GM19372 (cell line): ENCODE measurements around the gene ITGB5.

Source experiments
- ATAC-seq: cut with Tn5 transposase; IDR thresholded peaks from one replicate; pipeline ENCODE4 v1.9.1; 2021; ENCODE audit warnings: mild to moderate bottlenecking, low read depth, moderate library complexity; ENCODE audit not compliant: unreplicated experiment

ITGB5 gene

GRCh38 chr3:124896824-124897526 is 9.8 kb upstream of the ITGB5 start:
- ATAC-seq, result no peak

GRCh38 chr3:124895756-124896155 is 8.6 kb upstream of the ITGB5 start:
- ATAC-seq, result no peak

- ATAC-seq, result no peak
Measured at GRCh38 chr3:124893526-124893925, 6.4 kb upstream of the ITGB5 start.

DNA sequence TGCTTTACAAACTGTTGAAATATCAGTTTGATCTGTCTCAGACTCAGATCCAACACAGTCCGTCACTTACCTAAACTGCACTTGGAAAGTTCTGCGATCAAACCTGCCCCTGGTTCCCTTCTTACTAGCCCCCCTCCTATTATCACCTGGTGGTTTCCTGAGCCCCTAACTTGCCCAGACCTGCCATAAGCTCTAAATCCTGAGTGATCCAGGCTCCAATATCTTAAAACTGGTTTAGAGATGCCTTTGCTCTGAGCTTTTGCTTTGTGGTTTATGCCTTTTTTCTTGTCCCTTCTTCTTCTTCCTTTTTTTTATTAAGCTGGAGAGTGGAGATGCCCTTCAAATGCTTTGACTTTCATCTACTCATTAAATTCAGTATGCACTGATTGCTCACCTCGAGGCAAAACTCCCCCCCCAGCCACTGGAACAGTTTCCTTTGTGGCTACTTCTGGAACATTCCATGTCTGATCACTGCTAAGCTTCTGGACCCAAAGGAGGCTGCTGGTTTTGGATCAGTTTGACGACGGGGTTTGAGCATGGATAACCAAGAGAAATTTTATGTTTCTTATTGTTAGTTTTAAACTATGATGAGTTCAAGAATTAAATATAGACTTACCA is 3.5 kb upstream of the ITGB5 start:
- ATAC-seq, result no peak

DNA sequence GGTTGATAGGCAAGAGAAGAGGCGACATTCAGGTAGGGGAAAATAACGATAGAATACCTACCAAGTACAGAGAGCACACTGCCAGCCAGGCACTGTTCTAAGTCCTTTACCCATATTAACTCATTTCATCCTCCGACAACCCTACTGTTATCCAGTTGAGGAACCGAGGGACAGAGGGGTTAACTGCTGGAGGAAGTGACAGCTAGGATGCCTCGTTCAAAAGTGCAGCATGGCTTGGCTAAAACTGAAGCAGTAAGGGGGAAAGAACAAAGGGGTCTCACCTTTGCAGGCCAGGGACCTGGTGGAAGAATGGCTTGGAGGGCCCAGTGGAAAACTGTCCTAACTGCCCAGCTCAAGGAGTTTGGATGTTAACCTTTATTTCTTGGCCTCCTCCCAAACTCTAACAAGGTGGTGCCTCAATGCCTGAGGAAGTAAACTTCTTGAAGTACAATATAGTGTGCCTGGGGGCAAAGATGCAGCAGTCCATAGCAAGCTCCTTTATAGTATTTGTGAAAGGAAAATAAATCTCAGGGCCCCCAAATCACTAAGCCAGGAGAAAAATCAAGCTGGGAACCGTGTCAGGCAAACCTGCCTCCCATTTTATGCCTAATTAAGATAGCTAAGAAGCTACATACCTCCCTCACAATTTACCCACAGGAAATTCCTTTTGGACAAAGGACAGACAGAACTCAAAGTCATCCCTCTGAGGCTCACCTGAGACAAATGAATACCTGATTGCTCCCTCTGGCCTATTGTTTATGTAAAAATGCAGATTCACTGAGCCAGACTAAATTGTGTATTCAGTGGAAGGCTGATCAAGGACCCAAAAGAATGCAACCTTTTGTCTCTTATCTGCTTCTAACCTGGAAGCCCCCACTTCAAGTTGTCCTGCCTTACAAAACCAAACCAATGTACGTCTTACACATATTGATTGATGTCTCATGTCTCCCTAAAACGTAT is 1.6 kb upstream of the ITGB5 start:
- no peak for ATAC-seq

GRCh38 chr3:124887932-124888298 is 750 bp upstream of the ITGB5 start:
- ATAC-seq, result no peak

- ATAC-seq, result peak; percentile 54
Measured at GRCh38 chr3:124886168-124887056, 753 bp downstream of the ITGB5 start.

DNA sequence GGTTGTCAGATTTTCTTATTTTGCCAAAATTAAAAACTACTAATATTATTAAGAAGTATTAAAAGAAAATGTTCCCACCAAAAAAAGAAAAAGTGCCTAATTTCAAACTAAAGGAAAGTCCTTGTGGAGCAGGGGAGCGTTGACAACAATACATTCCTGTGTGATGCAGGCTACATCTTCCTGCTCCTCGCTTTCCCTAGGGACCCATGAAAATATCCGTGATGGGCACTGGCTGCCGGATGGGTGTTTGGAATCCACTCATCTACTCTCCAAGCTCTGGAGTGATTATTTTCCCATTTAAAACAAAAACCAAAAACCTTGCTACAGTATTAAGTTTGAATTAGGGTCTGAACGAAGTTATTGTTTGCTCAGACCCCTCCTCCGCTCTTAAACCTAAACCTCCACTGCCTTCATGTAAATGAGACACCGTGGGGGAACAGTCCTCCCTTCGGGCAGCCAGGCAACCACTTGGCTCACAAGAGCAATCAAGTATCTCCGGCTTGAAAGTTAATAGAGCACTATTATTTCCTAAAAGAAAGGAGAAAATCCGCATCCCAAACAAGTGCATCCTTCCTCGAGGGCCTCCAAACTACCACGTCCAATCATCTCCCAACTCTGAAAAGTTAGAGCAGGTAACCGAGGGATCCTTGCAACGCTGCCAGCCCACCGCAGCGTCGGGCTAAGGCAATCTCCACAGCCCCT is 1.5 kb downstream of the ITGB5 start:
- no peak for ATAC-seq

DNA sequence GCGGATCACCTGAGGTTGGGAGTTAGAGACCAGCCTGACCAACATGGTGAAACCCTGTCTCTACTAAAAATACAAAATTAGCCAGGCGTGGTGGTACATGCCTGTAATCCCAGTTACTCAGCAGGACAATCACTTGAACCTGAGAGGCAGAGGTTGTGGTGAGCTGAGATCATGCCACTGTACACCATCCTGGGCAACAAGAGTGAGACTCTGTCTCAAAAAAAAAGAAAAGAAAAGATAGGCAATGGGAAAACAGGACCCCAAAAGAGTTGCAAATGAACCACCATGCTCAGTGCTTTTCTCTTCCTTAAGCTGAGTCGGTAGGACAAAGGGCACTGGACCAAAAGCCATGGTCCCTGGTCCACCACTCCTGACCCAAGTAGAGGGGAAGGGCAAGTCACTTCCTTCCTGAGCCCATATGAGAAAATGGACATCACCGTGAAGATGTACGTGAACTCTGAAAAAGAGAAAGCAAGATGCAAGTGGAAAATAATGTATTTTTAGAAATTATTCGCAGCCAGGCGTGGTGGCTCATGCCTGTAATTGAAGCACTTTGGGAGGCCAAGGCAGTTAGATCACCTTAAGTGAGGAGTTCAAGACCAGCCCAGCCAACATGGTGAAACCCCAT is 2.6 kb downstream of the ITGB5 start:
- ATAC-seq, result no peak

DNA sequence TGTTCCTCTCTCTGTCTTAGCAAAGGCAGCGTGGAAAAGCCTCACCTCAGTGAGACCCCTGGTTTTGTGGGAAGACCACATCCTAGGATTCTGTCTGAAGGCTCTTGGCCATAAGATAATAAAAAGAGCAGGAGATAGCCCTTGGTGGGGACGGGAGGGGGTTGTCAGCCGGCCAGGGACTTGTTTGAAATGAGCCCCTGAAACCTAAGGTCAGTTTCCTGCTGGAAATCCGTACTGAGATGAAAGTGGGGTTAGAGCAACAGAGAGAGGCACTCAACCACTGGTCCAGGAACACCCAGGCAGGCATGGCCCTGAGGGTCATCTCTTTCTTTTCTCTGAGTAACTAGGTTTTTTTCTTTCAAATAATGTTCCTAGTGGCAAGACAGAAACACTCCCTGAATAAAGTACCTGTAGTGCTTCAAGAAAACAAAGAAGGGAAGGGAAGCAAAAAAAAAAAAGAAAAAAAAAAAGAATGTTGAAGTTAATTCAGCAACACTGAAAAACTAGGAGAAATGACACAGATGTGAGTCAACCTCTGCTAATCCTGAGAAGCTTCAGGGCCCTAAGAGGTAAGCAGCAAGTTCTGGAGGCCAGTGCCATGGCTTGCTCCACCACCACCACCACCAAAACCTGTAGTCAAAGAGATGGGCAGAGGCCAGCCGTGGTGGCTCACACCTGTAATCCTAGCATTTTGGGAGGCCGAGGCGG is 3.2 kb downstream of the ITGB5 start:
- ATAC-seq, result no peak

DNA sequence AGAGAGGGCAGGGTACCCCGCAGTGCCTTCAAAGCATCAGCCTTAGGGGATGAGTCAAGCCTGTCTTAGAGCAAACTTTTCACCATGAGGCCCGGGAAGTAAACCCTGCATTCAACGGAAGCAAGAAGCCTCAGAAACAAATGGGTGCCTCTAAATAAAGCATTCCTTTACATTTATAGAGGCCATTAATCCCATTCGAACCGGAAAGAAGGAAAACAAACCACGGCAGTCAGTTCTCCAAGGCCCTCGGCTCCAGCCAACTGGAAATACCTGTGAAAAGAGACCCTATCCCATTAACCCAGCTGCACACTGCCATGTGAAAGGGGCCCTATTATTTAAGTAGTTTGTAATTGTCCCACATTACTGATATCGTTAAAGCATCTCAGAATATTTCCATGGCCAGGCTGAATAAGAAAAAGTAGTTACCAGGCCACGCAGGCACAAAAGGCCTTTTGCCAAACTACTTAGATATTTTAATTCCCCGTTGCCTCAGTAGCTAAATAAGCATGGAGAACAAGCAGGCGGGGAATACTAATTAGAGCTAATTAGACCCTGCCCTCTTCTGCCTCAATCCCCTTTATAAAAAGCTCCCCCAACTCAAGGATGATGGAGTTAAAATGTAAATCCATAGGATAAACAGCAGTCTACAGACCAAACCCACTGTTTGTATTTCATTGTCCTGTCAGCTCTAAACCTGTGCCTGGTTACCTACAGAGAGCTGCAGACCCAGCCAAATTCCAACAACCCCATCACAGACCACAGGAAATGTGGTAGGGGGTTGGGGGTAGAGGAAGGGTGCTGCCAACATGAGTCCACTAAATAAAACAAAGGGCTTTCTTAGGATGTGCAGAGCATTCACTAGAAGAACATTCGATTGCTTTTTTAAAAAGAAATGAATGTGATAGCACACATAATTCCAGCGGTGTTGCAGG is 4.1 kb downstream of the ITGB5 start:
- ATAC-seq, result no peak

GRCh38 chr3:124881976-124882697 is 5.0 kb downstream of the ITGB5 start:
- ATAC-seq, result no peak

- ATAC-seq, result no peak
Measured at GRCh38 chr3:124879337-124879680, 7.9 kb downstream of the ITGB5 start.

DNA sequence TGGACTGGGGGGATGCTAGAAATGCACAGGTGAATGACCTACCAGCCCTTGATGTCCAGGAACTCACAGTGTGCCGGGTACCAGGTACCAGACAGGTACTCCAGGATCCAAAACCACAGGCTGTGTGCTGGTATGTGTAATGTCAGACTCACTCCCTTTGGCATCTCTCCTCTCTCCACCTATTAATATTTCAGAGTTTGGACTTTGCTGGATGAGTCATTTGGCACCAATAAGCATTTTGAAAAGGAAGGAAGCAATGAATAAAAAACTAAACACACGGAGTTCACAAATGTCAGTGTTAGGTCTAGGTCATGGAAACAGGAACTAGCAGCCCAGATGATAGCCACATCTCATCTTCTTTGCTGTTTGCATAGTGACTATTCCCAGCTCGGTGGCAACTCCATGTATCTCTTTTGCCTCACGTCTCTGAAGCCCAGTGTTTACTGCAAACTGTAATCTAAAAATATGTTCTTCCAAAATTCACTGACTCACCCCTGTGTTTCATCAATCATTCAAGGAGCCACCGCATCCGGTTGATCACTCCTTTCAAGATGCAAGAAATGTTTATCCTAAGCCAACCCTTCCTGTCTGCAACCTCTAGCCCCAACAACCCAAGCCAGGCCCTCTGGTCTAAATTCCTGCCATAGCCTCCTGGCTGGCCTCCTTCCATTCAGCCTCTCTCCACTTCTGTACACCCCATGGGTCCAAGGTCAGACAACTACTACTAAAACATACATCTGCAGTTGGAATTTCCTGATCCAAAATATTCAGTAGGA is 8.4 kb downstream of the ITGB5 start:
- no peak for ATAC-seq

DNA sequence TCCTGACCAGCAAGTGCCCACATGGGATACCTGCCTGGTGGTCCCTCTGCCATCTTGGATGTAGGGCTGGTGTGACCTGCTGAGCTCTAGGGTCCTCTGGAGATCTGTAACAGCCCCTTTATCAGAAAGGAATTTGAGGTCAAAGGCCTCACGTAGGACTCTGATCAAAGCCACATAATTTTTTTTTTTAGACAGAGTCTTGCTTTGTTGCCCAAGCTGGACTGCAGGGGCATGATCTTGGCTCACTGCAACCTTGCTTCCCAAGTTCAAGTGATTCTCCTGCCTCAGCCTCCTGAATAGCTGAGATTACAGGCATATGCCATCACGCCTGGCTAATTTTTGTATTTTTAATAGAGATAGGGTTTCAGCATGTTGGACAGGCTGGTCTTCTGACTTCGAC is 9.5 kb downstream of the ITGB5 start:
- no peak for ATAC-seq

- ATAC-seq, result no peak
Measured at GRCh38 chr3:124876401-124876878, 10.7 kb downstream of the ITGB5 start.
